Endothelial cell of umbilical vein (primary cell): Measurements from ENCODE around the gene PIRT. TPM values are rescaled to one million over a fixed set of nuclear protein-coding genes. Genes with fewer than 3 reads are reported as not detected.

Experiments
- BruUV-seq: library from RNA; stranded (reverse); fragments of 400-500 nt; replicated peaks from 2 replicates; lab custom pipeline; 2021; lab: Mats Ljungman, UMichigan
- CTCF ChIA-PET: fragments of 300-600, 350-600 bp; sonication (Branson Sonifier 250); formaldehyde crosslinking; loops from one replicate; lab custom pipeline; 2021; ENCODE audit warnings: antibody characterized with exemption, inconsistent platforms; lab: Charles Lee
- POLR2A ChIA-PET: fragments of 300-600, 350-600 bp; sonication (Branson Sonifier 250); formaldehyde crosslinking; loops from one replicate; lab custom pipeline; 2021; ENCODE audit warnings: antibody characterized with exemption, inconsistent platforms; lab: Charles Lee
- DNase-seq: peaks from one replicate; pipeline ENCODE4 v3.0.0-alpha.2; 2011; ENCODE audit warnings: low read depth, low spot score
- FAIRE-seq: peaks from 2 replicates; lab custom pipeline; 2011; peaks lifted over from hg19 to GRCh38; lab: Jason Lieb, UNC
- H2AFZ ChIP-seq: 2 replicates; pipeline ENCODE4 v1.6.0; 2012; ENCODE audit warnings: low read depth, low read length, control low read depth, inconsistent platforms
- H3K27ac ChIP-seq: 2 replicates; pipeline ENCODE4 v1.5.1; 2011; ENCODE audit warnings: low read depth, mild to moderate bottlenecking, control low read depth, low read length, moderate library complexity; ENCODE audit not compliant: insufficient read depth
- H3K27me3 ChIP-seq, 2 experiments: 2 replicates each; pipeline versions ENCODE4 v1.6.0 to v1.6.1; 2011; ENCODE audit warnings: low read length in 2 of 2, mixed read lengths in 1 of 2; ENCODE audit not compliant: control insufficient read depth in 2 of 2, insufficient read depth in 2 of 2
- H3K36me3 ChIP-seq, 2 experiments: 2 replicates in 1 of 2; 3 replicates in 1 of 2; pipeline ENCODE4 v1.5.1; 2011; ENCODE audit warnings: low read length in 2 of 2, mild to moderate bottlenecking in 1 of 2, moderate library complexity in 1 of 2; ENCODE audit not compliant: control insufficient read depth in 2 of 2, insufficient read depth in 2 of 2; ENCODE audit errors: extremely low read depth in 1 of 2
- H3K4me1 ChIP-seq: 3 replicates; pipeline ENCODE4 v1.5.1; 2011; ENCODE audit warnings: mild to moderate bottlenecking, low read length; ENCODE audit not compliant: control insufficient read depth, insufficient read depth; ENCODE audit errors: extremely low read depth
- H3K4me2 ChIP-seq: 2 replicates; pipeline ENCODE4 v1.6.1; 2011; ENCODE audit warnings: low read length, control low read depth, mixed read lengths; ENCODE audit not compliant: insufficient read depth
- H3K4me3 ChIP-seq, 3 experiments: fragments of 200-600 bp in 1 of 3; sonication (generic), shearing (Covaris generic) in 1 of 3; replicated peaks in 1 of 3; 2 replicates each; pipeline ENCODE4 v1.5.1; 2011 to 2016; ENCODE audit warnings: control low read depth in 3 of 3, low read length in 3 of 3, mild to moderate bottlenecking in 2 of 3, inconsistent platforms in 1 of 3, low read depth in 1 of 3, moderate library complexity in 1 of 3; ENCODE audit not compliant: insufficient read depth in 1 of 3
- H3K79me2 ChIP-seq: 2 replicates; pipeline ENCODE4 v1.6.0; 2012; ENCODE audit warnings: low read length, inconsistent platforms; ENCODE audit not compliant: control insufficient read depth, insufficient read depth
- H3K9ac ChIP-seq: replicated peaks from 2 replicates; pipeline ENCODE3; 2011; ENCODE audit warnings: low read length, control low read depth; ENCODE audit not compliant: insufficient read depth; ENCODE audit errors: extremely low read depth
- H3K9me1 ChIP-seq: replicated peaks from 3 replicates; pipeline ENCODE4 v1.6.0; 2011; ENCODE audit warnings: mild to moderate bottlenecking, low read length; ENCODE audit not compliant: control insufficient read depth, insufficient read depth; ENCODE audit errors: extremely low read depth
- H3K9me3 ChIP-seq: replicated peaks from 2 replicates; pipeline ENCODE4 v1.5.1; 2012; ENCODE audit warnings: low read length, inconsistent platforms; ENCODE audit not compliant: control insufficient read depth, insufficient read depth
- H4K20me1 ChIP-seq: replicated peaks from 2 replicates; pipeline ENCODE3; 2011; ENCODE audit warnings: mild to moderate bottlenecking, low read length; ENCODE audit not compliant: control insufficient read depth, insufficient read depth; ENCODE audit errors: extremely low read depth
- EZH2 ChIP-seq: IDR thresholded peaks from 2 replicates; pipeline ENCODE4 v1.6.1; 2012; ENCODE audit warnings: borderline replicate concordance, low read depth, mild to moderate bottlenecking, moderate library complexity, low read length, inconsistent platforms; ENCODE audit not compliant: severe bottlenecking
- FOS ChIP-seq: IDR thresholded peaks from 2 replicates; pipeline ENCODE4 v1.6.1; 2011; ENCODE audit warnings: mild to moderate bottlenecking, low read length, moderate library complexity, borderline replicate concordance; ENCODE audit not compliant: insufficient read depth
- GATA2 ChIP-seq: IDR thresholded peaks from 2 replicates; pipeline ENCODE4 v1.7.0; 2011; ENCODE audit warnings: low read depth, mild to moderate bottlenecking, moderate library complexity, mixed read lengths, low read length; ENCODE audit not compliant: insufficient read length, insufficient read depth
- JUN ChIP-seq: IDR thresholded peaks from 2 replicates; pipeline ENCODE4 v1.6.1; 2011; ENCODE audit warnings: borderline replicate concordance, low read depth; ENCODE audit not compliant: insufficient read length, insufficient read depth
- MYC ChIP-seq: IDR thresholded peaks from one replicate; pipeline ENCODE4 v1.6.1; 2011; ENCODE audit warnings: mild to moderate bottlenecking, low read depth, low read length
- POLR2A ChIP-seq: IDR thresholded peaks from 2 replicates; pipeline ENCODE4 v1.6.1; 2012; ENCODE audit warnings: low read depth, mild to moderate bottlenecking, control low read depth, low read length
- POLR2AphosphoS5 ChIP-seq: IDR thresholded peaks from 2 replicates; pipeline ENCODE4 v1.6.1; 2012; ENCODE audit warnings: low read depth, mild to moderate bottlenecking, control low read depth, low read length, moderate library complexity; ENCODE audit not compliant: insufficient read depth
- dilution Hi-C: fragments of 300-500 bp; cut with MboI; formaldehyde crosslinking; loops from one replicate; pipeline ENCODE4 v1.15.0; 2019; ENCODE audit warnings: low sequenced_read_pairs; ENCODE audit not compliant: extremely low pct_ligation_motif_present
- intact Hi-C: fragments of 100-400 bp; cut with micrococcal nuclease; formaldehyde crosslinking; loops from one replicate; pipeline ENCODE4 v1.10.0; 2022
- polyA plus RNA-seq, 4 experiments: library from polyadenylated mRNA; depleted of rRNA in 3 of 4; stranded (reverse) in 3 of 4; unstranded in 1 of 4; fragments of >200 nt; gene quantifications; 2 replicates each; pipeline versions ENCODE4 v1.2.1 to v1.2.3, GENCODE V29; 2011 to 2012; ENCODE audit warnings: missing spikeins in 1 of 4
- total RNA-seq: library from RNA; stranded (reverse); gene quantifications from 2 replicates; pipeline ENCODE4 v1.2.3, GENCODE V29; 2021
- TF ChIP-seq, protein P1 (sequence below), 2 donors: IDR thresholded peaks; 1 replicate in 1 of 2; 2 replicates in 1 of 2; pipeline ENCODE4 v1.5.1; 2011; ENCODE audit warnings: low read length in 2 of 2, mild to moderate bottlenecking in 2 of 2, moderate library complexity in 2 of 2, control low read depth in 1 of 2, inconsistent platforms in 1 of 2, low read depth in 1 of 2; ENCODE audit not compliant: insufficient read depth in 1 of 2; ENCODE audit errors: extremely low read depth in 1 of 2

The PIRT gene
- total and polyA plus RNA-seq, 2 donors (not counting 3 experiments of a cell fraction or from before 2014, with no cell fraction given): not detected

DNA sequence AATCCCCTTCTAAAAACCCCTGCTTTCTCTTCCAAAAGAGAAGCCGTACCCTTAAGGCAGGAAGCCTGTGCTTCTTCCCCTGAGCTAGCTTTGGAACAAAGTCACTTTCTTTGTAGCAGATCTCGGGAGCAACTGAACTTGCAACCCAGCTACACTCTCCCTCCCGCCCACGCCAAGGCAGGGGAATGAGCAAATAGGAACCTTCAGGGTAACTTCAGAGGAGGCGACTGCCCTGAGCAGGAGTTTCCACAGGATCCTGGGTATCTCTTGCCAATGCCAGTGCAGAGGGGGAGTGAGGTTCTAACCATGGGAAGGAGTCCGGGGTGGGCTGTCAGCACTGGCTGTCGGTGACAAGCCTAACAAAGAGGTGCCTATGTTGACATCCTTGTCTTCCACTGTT is 5.9 kb upstream of the PIRT start:
- intact Hi-C loops (no loop called here), dilution Hi-C loops (no loop called here)
- no peak for DNase-seq
- Histone ChIP-seq H3K9me3 (no peaks in the 10 kb centered on the region), H2AFZ (no peak overlapping the region), H3K4me3 (no peak overlapping the region), H3K27me3 (peaks cover 0 to 4% of the 10 kb centered on the region in 2 experiments), H4K20me1 (no peaks in the 10 kb centered on the region), H3K9me1 (no peaks in the 10 kb centered on the region), H3K4me2 (no peak overlapping the region), H3K4me1 (no peaks in the 10 kb centered on the region), H3K9ac (no peak overlapping the region), H3K79me2 (no peaks in the 10 kb centered on the region), H3K27ac (no peak overlapping the region), H3K36me3 (no peaks in the 10 kb centered on the region)
- BruUV-seq: no TSS peak
- ChIA-PET POLR2A (no interaction called here), CTCF (interaction anchor here (0.9 to 4.3 kb wide), 5 partner anchors 9 to 215 kb away, joined by 3 to 88 read pairs (median 5); partner anchors contain the start of gene TMEM220)
- TF ChIP-seq GATA2 (no peak), JUN (no peak), POLR2AphosphoS5 (no peak), MYC (no peak), EZH2 (no peak), POLR2A (no peak), FOS (no peak)
- TF ChIP-seq, protein P1, sequence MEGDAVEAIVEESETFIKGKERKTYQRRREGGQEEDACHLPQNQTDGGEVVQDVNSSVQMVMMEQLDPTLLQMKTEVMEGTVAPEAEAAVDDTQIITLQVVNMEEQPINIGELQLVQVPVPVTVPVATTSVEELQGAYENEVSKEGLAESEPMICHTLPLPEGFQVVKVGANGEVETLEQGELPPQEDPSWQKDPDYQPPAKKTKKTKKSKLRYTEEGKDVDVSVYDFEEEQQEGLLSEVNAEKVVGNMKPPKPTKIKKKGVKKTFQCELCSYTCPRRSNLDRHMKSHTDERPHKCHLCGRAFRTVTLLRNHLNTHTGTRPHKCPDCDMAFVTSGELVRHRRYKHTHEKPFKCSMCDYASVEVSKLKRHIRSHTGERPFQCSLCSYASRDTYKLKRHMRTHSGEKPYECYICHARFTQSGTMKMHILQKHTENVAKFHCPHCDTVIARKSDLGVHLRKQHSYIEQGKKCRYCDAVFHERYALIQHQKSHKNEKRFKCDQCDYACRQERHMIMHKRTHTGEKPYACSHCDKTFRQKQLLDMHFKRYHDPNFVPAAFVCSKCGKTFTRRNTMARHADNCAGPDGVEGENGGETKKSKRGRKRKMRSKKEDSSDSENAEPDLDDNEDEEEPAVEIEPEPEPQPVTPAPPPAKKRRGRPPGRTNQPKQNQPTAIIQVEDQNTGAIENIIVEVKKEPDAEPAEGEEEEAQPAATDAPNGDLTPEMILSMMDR (IDR thresholded peaks at IDR 0.05; ENCODE audit: extremely low read depth in 1 of 2, insufficient read depth in 1 of 2, low read depth in 1 of 2, low read length in 2 of 2): no peak
- FAIRE-seq: no peak
